ENCODE measurements around the gene PRDM16. TPM values are rescaled to one million over a fixed set of nuclear protein-coding genes. Genes with fewer than 3 reads are reported as not detected.

The PRDM16 gene
- total RNA-seq, 1 experiment from 2014 or later = 0.09 TPM

DNA sequence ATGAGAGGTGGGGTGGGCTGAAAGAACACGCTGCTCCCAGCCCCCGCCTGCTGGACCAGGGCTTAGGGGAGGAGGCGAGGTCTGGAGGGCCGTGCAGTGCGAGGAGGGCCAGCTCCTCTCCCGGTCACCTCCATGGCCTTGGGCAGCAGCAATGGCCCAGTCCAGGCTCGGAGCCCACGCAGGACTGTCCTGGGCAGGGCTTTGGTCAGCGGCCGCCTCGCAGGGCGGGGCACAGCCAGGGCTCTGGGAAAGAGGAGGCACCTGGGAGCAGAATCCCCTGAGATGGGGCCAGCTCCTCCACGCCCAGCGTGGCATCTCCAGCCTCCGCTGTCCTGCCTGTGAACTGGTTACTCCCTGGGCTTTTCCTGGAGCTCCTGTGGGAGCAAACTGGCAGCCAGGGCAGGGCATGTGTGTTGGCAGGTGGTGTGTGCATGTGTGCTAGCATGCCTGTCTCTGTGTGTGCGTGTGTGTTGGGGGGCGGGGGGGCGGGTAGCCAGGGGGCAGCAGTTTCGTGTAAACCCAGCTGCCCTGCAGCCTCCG is 412.9 kb downstream of the PRDM16 start:
- intact Hi-C loops (cut with micrococcal nuclease; ENCODE audit: unreplicated experiment) = no loop called here
- no peaks in the 10 kb centered on the region for H3K27me3 Mint-ChIP-seq (ENCODE audit: unreplicated experiment)
- DNase-seq = no peak

DNA sequence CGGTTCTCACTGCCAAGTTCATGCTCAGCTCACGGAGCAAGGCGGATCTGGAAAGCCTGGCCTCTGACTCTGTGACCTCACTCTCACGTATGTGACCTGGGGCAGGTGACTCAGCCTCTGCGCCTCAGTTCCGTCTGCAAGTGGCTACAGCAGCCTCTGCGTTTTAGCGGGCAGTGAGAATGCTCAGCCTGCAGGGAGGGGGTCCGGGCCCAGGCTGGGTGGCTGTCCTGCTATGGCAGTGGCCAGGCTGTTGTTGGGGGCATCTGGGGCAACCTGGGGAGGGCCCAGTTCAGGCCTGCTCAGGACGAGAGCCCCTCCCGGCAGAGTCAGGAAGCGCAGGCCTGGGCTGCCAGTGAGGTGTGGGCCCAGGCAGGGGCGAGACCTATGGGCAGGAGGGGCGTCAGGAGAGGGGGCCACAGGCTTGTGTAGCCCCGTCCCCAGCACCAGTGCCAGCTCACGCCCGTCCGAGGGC is 413.4 kb downstream of the PRDM16 start:
- H3K27ac Mint-ChIP-seq (ENCODE audit: unreplicated experiment) = no peak overlapping the region

More for the DNA sequence above, 412.9 kb downstream of the PRDM16 start:
- Mint-ChIP-seq H3K4me3 (ENCODE audit: low read depth, unreplicated experiment) (no peak overlapping the region), H3K4me1 (ENCODE audit: low read depth, unreplicated experiment) (peaks cover 9% of the 10 kb centered on the region), H3K27ac (ENCODE audit: unreplicated experiment) (no peak overlapping the region), H3K36me3 (ENCODE audit: insufficient read depth, unreplicated experiment) (peaks cover 53% of the 10 kb centered on the region), H3K9me3 (ENCODE audit: low read depth, unreplicated experiment) (no peaks in the 10 kb centered on the region)
- TF ChIP-seq, protein P1, sequence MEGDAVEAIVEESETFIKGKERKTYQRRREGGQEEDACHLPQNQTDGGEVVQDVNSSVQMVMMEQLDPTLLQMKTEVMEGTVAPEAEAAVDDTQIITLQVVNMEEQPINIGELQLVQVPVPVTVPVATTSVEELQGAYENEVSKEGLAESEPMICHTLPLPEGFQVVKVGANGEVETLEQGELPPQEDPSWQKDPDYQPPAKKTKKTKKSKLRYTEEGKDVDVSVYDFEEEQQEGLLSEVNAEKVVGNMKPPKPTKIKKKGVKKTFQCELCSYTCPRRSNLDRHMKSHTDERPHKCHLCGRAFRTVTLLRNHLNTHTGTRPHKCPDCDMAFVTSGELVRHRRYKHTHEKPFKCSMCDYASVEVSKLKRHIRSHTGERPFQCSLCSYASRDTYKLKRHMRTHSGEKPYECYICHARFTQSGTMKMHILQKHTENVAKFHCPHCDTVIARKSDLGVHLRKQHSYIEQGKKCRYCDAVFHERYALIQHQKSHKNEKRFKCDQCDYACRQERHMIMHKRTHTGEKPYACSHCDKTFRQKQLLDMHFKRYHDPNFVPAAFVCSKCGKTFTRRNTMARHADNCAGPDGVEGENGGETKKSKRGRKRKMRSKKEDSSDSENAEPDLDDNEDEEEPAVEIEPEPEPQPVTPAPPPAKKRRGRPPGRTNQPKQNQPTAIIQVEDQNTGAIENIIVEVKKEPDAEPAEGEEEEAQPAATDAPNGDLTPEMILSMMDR (IDR thresholded peaks at IDR 0.05; ENCODE audit: unreplicated experiment) = no peak
- CTCF ChIA-PET = interaction anchor here (1.3 kb wide), 1 partner anchor 29 kb away, joined by 15 read pairs; no protein-coding TSS in a partner anchor
- BruUV-seq (replicated peaks) = no TSS peak

DNA sequence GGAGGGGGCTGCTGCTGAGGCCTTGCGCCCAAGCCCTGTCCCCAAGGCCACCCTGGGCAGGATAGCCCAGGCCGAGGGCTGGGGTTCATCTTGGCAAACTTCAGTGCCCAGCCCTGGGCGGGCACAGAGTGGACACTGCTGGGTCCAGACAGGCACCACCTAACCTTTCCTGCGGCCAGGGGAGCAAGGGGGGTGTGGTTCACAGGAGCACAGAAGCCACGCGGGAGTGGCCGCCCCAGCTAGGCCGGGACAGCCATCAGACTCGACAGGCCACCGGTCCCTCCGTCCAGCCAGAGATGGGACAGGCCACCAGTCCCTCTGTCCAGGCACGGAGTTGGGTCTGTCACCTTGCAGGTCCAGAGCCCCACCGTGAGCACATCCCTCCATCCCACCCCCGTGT is 414.4 kb downstream of the PRDM16 start:
- Mint-ChIP-seq H3K4me1 (ENCODE audit: low read depth, unreplicated experiment) (peaks cover 9% of the 10 kb centered on the region), H3K27ac (ENCODE audit: unreplicated experiment) (peak overlapping the region; percentile 63), H3K36me3 (ENCODE audit: insufficient read depth, unreplicated experiment) (peaks cover 45% of the 10 kb centered on the region), H3K4me3 (ENCODE audit: low read depth, unreplicated experiment) (no peak overlapping the region), H3K27me3 (ENCODE audit: unreplicated experiment) (no peaks in the 10 kb centered on the region), H3K9me3 (ENCODE audit: low read depth, unreplicated experiment) (no peaks in the 10 kb centered on the region)
- no peak for DNase-seq
- TF ChIP-seq, protein P1 (IDR thresholded peaks at IDR 0.05; ENCODE audit: unreplicated experiment) = no peak
- CTCF ChIA-PET = no interaction called here
- intact Hi-C loops (cut with micrococcal nuclease; ENCODE audit: unreplicated experiment) = no loop called here
- no TSS peak for BruUV-seq (replicated peaks)

More for the DNA sequence above, 413.4 kb downstream of the PRDM16 start:
- H3K27me3 Mint-ChIP-seq (ENCODE audit: unreplicated experiment) = no peaks in the 10 kb centered on the region
- intact Hi-C loops (cut with micrococcal nuclease; ENCODE audit: unreplicated experiment) = no loop called here
- H3K4me1 Mint-ChIP-seq (ENCODE audit: low read depth, unreplicated experiment) = peaks cover 9% of the 10 kb centered on the region
- peak; percentile 46 for DNase-seq
- BruUV-seq (replicated peaks) = no TSS peak
- H3K4me3 Mint-ChIP-seq (ENCODE audit: low read depth, unreplicated experiment) = no peak overlapping the region
- H3K9me3 Mint-ChIP-seq (ENCODE audit: low read depth, unreplicated experiment) = no peaks in the 10 kb centered on the region
- CTCF ChIA-PET = interaction anchor here (1.3 kb wide), 1 partner anchor 29 kb away, joined by 15 read pairs; no protein-coding TSS in a partner anchor
- peaks cover 53% of the 10 kb centered on the region for H3K36me3 Mint-ChIP-seq (ENCODE audit: insufficient read depth, unreplicated experiment)
- TF ChIP-seq, protein P1 (IDR thresholded peaks at IDR 0.05; ENCODE audit: unreplicated experiment) = peak; percentile 38

DNA sequence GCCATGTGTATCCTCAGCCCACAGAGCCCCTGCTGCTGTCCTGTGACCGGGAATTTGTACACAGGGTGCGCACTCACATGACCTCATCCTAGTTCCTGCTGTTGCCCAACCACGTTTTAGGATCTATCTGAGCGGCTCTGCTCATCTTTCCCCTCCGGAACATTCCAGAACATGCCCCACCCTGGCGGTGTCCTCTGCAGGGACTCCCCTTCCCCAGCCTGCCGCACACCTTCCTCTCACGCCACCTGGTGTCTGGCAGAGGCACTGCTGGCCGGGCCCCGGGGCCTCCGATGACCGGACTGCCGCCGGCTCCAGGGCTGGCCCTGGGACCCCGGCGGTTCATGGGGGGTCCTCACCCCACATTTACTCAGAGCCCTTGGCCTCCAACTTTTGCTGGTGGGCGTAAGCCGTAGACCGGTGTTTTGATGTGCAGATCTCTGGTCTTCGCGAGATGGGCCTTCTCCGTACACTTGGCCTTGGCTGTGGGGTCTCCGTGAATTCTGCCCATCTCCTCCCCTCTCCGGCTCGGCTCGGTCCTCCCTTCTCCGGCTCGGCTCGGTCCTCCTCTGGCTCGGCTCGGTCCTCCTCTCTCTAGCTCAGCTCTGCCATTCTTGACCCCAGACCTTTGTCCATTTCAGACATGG is 414.9 kb downstream of the PRDM16 start:
- no TSS peak for BruUV-seq (replicated peaks)
- TF ChIP-seq, protein P1 (IDR thresholded peaks at IDR 0.05; ENCODE audit: unreplicated experiment) = peak; percentile 75
- intact Hi-C loops (cut with micrococcal nuclease; ENCODE audit: unreplicated experiment) = no loop called here
- no peaks in the 10 kb centered on the region for H3K27me3 Mint-ChIP-seq (ENCODE audit: unreplicated experiment)
- H3K4me1 Mint-ChIP-seq (ENCODE audit: low read depth, unreplicated experiment) = peaks cover 9% of the 10 kb centered on the region
- peak; percentile 63 for DNase-seq
- peaks cover 4% of the 10 kb centered on the region for H3K9me3 Mint-ChIP-seq (ENCODE audit: low read depth, unreplicated experiment)
- H3K36me3 Mint-ChIP-seq (ENCODE audit: insufficient read depth, unreplicated experiment) = peaks cover 45% of the 10 kb centered on the region
- H3K4me3 Mint-ChIP-seq (ENCODE audit: low read depth, unreplicated experiment) = peak overlapping the region; percentile 24
- CTCF ChIA-PET = no interaction called here
- peak overlapping the region; percentile 63 for H3K27ac Mint-ChIP-seq (ENCODE audit: unreplicated experiment)
